WTC11 (cell line): ENCODE results near the gene CAMTA1. TPM values are rescaled to one million over a fixed set of nuclear protein-coding genes. Genes with fewer than 3 reads are reported as not detected.

Experiments
- ATAC-seq: fragments of 200-7000 bp; cut with Tn5 transposase; 2 replicates; pipeline ENCODE4 v1.10.0; 2021; ENCODE audit warnings: mild to moderate bottlenecking, moderate library complexity
- CTCF ChIA-PET: fragments of 300-600 bp; sonication (Branson Sonifier 250); formaldehyde crosslinking; loops from one replicate; lab custom pipeline; 2021; ENCODE audit warnings: antibody characterized with exemption; lab: Charles Lee
- POLR2A ChIA-PET: fragments of 350-600 bp; sonication (Branson Sonifier 250); formaldehyde crosslinking; loops from one replicate; lab custom pipeline; 2021; ENCODE audit warnings: antibody characterized with exemption; lab: Charles Lee
- DNase-seq: peaks from one replicate; pipeline ENCODE4 v3.0.0; 2021; ENCODE audit warnings: low spot score
- H3K27ac Mint-ChIP-seq: 2 replicates; pipeline ENCODE4 v1.8.0; 2021; ENCODE audit warnings: mixed read lengths
- H3K27me3 Mint-ChIP-seq: 2 replicates; pipeline ENCODE4 v1.8.0; 2021; ENCODE audit warnings: low read depth, mild to moderate bottlenecking, moderate library complexity, mixed read lengths
- H3K36me3 Mint-ChIP-seq: 2 replicates; pipeline ENCODE4 v1.8.0; 2021; ENCODE audit warnings: mixed read lengths
- H3K4me1 Mint-ChIP-seq: 2 replicates; pipeline ENCODE4 v1.8.0; 2022; ENCODE audit warnings: mixed read lengths
- H3K4me3 Mint-ChIP-seq: 2 replicates; pipeline ENCODE4 v1.8.0; 2021; ENCODE audit warnings: mild to moderate bottlenecking, moderate library complexity, mixed read lengths
- H3K9me3 Mint-ChIP-seq: 2 replicates; pipeline ENCODE4 v1.8.0; 2021; ENCODE audit warnings: mixed read lengths
- ATF1 ChIP-seq: sonication (generic); formaldehyde crosslinking; IDR thresholded peaks from 2 replicates; pipeline ENCODE4 v1.8.1; 2023; ENCODE audit warnings: mild to moderate bottlenecking, moderate library complexity, missing genetic modification reagents
- CBFB ChIP-seq: sonication (generic); formaldehyde crosslinking; IDR thresholded peaks from 2 replicates; pipeline ENCODE4 v1.8.1; 2022; ENCODE audit warnings: mild to moderate bottlenecking, low read depth, missing genetic modification reagents
- ESRRA ChIP-seq: sonication (generic); formaldehyde crosslinking; IDR thresholded peaks from 2 replicates; pipeline ENCODE4 v1.8.1; 2022; ENCODE audit warnings: mild to moderate bottlenecking, missing genetic modification reagents, borderline replicate concordance
- FOXJ3 ChIP-seq: sonication (generic); formaldehyde crosslinking; IDR thresholded peaks from 2 replicates; pipeline ENCODE4 v1.9.0; 2021; ENCODE audit warnings: missing genetic modification reagents, mild to moderate bottlenecking, borderline replicate concordance
- GTF2I ChIP-seq: fragments of 250-450 bp; sonication (Bioruptor Pico); conservative IDR thresholded peaks from 2 replicates; pipeline ENCODE4 v1.4.0; 2021; ENCODE audit warnings: mild to moderate bottlenecking
- JAZF1 ChIP-seq: fragments of 250-450 bp; sonication (Bioruptor Pico); IDR thresholded peaks from 2 replicates; pipeline ENCODE4 v1.9.0; 2021; ENCODE audit warnings: moderate library complexity, mild to moderate bottlenecking, inconsistent platforms
- OVOL2 ChIP-seq: fragments of 250-450 bp; sonication (Bioruptor Pico); IDR thresholded peaks from 2 replicates; pipeline ENCODE4 v1.9.0; 2021; ENCODE audit warnings: mild to moderate bottlenecking, borderline replicate concordance
- PRRX2 ChIP-seq: fragments of 250-450 bp; sonication (Bioruptor Pico); IDR thresholded peaks from 2 replicates; pipeline ENCODE4 v1.8.0; 2021; ENCODE audit warnings: mild to moderate bottlenecking
- RELA ChIP-seq: sonication (generic); formaldehyde crosslinking; IDR thresholded peaks from 2 replicates; pipeline ENCODE4 v1.8.1; 2022; ENCODE audit warnings: missing genetic modification reagents, mild to moderate bottlenecking, borderline replicate concordance
- SP1 ChIP-seq: sonication (generic); formaldehyde crosslinking; conservative IDR thresholded peaks from 2 replicates; pipeline ENCODE4 v1.8.1; 2022; ENCODE audit warnings: missing genetic modification reagents
- ZNF416 ChIP-seq: fragments of 250-450 bp; sonication (Bioruptor Pico); IDR thresholded peaks from 2 replicates; pipeline ENCODE4 v1.9.0; 2021; ENCODE audit warnings: mild to moderate bottlenecking, inconsistent platforms
- total RNA-seq: library from RNA; stranded (reverse); gene quantifications from 3 replicates; pipeline ENCODE4 v1.2.3, GENCODE V29; 2021
- TF ChIP-seq, protein P1 (sequence below): fragments of 200-600 bp; IDR thresholded peaks from 2 replicates; pipeline ENCODE4 v1.8.0; 2022; ENCODE audit warnings: antibody characterized with exemption
- TF ChIP-seq, protein P2 (sequence below): sonication (generic); formaldehyde crosslinking; IDR thresholded peaks from 2 replicates; pipeline ENCODE4 v1.8.1; 2023; ENCODE audit warnings: mild to moderate bottlenecking, missing genetic modification reagents
- TF ChIP-seq, protein P3 (sequence below): sonication (generic); formaldehyde crosslinking; IDR thresholded peaks from 2 replicates; pipeline ENCODE4 v1.8.1; 2022; ENCODE audit warnings: low read depth, mild to moderate bottlenecking, moderate library complexity, missing genetic modification reagents, borderline replicate concordance
- TF ChIP-seq, protein P4 (sequence below): fragments of 250-450 bp; sonication (Bioruptor Pico); IDR thresholded peaks from 2 replicates; pipeline ENCODE4 v1.9.0; 2021; ENCODE audit warnings: mild to moderate bottlenecking
- TF ChIP-seq, protein P5 (sequence below): fragments of 250-450 bp; sonication (Bioruptor Pico); IDR thresholded peaks from 2 replicates; pipeline ENCODE4 v1.9.0; 2021; ENCODE audit warnings: mild to moderate bottlenecking, borderline replicate concordance
- TF ChIP-seq, protein P6 (sequence below): fragments of 250-450 bp; sonication (Bioruptor Pico); IDR thresholded peaks from 2 replicates; pipeline ENCODE4 v1.9.0; 2021; ENCODE audit warnings: moderate library complexity, mild to moderate bottlenecking, inconsistent platforms, borderline replicate concordance
- TF ChIP-seq, protein P7 (sequence below): sonication (generic); formaldehyde crosslinking; IDR thresholded peaks from 2 replicates; pipeline ENCODE4 v1.8.1; 2022; ENCODE audit warnings: missing genetic modification reagents, borderline replicate concordance
- TF ChIP-seq, protein P8 (sequence below): sonication (generic); formaldehyde crosslinking; IDR thresholded peaks from 2 replicates; pipeline ENCODE4 v1.8.1; 2022; ENCODE audit warnings: mild to moderate bottlenecking, moderate library complexity, missing genetic modification reagents

The CAMTA1 gene
- total RNA-seq, 1 experiment from 2014 or later = 86.4 TPM

DNA sequence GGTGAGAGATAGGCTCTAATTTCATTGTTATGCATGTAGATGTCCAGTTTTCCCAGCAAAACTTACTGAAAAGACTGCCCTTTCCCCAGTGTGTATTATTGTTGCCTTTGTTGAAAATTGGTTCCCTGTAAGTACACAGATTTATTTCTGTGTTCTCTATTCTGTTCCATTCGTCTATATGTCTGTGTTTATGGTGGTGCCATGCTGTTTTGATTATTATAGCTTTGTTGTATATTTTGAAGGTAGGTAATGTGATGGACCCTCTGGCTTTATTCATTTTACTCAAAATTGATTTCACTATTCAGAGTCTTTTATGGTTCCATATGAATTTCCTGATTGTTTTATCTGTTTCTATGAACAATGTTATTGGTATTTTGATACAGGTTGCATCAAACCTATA, 610.0 kb downstream of the CAMTA1 start:
- H3K27ac Mint-ChIP-seq = no peak overlapping the region
- peaks cover 52% of the 10 kb centered on the region for H3K9me3 Mint-ChIP-seq
- CTCF ChIA-PET = no interaction called here
- ATAC-seq (no peak), DNase-seq (no peak)
- H3K4me1 Mint-ChIP-seq = peaks cover 12% of the 10 kb centered on the region
- peaks cover 35% of the 10 kb centered on the region for H3K36me3 Mint-ChIP-seq
- no peak overlapping the region for H3K4me3 Mint-ChIP-seq
- TF ChIP-seq, protein P1, sequence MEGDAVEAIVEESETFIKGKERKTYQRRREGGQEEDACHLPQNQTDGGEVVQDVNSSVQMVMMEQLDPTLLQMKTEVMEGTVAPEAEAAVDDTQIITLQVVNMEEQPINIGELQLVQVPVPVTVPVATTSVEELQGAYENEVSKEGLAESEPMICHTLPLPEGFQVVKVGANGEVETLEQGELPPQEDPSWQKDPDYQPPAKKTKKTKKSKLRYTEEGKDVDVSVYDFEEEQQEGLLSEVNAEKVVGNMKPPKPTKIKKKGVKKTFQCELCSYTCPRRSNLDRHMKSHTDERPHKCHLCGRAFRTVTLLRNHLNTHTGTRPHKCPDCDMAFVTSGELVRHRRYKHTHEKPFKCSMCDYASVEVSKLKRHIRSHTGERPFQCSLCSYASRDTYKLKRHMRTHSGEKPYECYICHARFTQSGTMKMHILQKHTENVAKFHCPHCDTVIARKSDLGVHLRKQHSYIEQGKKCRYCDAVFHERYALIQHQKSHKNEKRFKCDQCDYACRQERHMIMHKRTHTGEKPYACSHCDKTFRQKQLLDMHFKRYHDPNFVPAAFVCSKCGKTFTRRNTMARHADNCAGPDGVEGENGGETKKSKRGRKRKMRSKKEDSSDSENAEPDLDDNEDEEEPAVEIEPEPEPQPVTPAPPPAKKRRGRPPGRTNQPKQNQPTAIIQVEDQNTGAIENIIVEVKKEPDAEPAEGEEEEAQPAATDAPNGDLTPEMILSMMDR = no peak
- TF ChIP-seq, protein P2, sequence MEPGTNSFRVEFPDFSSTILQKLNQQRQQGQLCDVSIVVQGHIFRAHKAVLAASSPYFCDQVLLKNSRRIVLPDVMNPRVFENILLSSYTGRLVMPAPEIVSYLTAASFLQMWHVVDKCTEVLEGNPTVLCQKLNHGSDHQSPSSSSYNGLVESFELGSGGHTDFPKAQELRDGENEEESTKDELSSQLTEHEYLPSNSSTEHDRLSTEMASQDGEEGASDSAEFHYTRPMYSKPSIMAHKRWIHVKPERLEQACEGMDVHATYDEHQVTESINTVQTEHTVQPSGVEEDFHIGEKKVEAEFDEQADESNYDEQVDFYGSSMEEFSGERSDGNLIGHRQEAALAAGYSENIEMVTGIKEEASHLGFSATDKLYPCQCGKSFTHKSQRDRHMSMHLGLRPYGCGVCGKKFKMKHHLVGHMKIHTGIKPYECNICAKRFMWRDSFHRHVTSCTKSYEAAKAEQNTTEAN (CRISPR knock-in tag) = no peak
- TF ChIP-seq ESRRA (no peak), OVOL2 (CRISPR knock-in tag) (no peak), GTF2I (CRISPR knock-in tag) (no peak; the same call in 1 of the 2 replicates), ATF1 (CRISPR knock-in tag) (no peak), PRRX2 (no peak), RELA (CRISPR knock-in tag) (no peak), SP1 (CRISPR knock-in tag) (no peak), FOXJ3 (CRISPR knock-in tag) (no peak), ZNF416 (CRISPR knock-in tag) (no peak), JAZF1 (CRISPR knock-in tag) (no peak), CBFB (no peak)
- TF ChIP-seq, protein P3, sequence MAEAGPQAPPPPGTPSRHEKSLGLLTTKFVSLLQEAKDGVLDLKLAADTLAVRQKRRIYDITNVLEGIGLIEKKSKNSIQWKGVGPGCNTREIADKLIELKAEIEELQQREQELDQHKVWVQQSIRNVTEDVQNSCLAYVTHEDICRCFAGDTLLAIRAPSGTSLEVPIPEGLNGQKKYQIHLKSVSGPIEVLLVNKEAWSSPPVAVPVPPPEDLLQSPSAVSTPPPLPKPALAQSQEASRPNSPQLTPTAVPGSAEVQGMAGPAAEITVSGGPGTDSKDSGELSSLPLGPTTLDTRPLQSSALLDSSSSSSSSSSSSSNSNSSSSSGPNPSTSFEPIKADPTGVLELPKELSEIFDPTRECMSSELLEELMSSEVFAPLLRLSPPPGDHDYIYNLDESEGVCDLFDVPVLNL (CRISPR knock-in tag) = no peak
- TF ChIP-seq, protein P4, sequence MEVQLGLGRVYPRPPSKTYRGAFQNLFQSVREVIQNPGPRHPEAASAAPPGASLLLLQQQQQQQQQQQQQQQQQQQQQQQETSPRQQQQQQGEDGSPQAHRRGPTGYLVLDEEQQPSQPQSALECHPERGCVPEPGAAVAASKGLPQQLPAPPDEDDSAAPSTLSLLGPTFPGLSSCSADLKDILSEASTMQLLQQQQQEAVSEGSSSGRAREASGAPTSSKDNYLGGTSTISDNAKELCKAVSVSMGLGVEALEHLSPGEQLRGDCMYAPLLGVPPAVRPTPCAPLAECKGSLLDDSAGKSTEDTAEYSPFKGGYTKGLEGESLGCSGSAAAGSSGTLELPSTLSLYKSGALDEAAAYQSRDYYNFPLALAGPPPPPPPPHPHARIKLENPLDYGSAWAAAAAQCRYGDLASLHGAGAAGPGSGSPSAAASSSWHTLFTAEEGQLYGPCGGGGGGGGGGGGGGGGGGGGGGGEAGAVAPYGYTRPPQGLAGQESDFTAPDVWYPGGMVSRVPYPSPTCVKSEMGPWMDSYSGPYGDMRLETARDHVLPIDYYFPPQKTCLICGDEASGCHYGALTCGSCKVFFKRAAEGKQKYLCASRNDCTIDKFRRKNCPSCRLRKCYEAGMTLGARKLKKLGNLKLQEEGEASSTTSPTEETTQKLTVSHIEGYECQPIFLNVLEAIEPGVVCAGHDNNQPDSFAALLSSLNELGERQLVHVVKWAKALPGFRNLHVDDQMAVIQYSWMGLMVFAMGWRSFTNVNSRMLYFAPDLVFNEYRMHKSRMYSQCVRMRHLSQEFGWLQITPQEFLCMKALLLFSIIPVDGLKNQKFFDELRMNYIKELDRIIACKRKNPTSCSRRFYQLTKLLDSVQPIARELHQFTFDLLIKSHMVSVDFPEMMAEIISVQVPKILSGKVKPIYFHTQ (CRISPR knock-in tag) = no peak
- TF ChIP-seq, protein P5, sequence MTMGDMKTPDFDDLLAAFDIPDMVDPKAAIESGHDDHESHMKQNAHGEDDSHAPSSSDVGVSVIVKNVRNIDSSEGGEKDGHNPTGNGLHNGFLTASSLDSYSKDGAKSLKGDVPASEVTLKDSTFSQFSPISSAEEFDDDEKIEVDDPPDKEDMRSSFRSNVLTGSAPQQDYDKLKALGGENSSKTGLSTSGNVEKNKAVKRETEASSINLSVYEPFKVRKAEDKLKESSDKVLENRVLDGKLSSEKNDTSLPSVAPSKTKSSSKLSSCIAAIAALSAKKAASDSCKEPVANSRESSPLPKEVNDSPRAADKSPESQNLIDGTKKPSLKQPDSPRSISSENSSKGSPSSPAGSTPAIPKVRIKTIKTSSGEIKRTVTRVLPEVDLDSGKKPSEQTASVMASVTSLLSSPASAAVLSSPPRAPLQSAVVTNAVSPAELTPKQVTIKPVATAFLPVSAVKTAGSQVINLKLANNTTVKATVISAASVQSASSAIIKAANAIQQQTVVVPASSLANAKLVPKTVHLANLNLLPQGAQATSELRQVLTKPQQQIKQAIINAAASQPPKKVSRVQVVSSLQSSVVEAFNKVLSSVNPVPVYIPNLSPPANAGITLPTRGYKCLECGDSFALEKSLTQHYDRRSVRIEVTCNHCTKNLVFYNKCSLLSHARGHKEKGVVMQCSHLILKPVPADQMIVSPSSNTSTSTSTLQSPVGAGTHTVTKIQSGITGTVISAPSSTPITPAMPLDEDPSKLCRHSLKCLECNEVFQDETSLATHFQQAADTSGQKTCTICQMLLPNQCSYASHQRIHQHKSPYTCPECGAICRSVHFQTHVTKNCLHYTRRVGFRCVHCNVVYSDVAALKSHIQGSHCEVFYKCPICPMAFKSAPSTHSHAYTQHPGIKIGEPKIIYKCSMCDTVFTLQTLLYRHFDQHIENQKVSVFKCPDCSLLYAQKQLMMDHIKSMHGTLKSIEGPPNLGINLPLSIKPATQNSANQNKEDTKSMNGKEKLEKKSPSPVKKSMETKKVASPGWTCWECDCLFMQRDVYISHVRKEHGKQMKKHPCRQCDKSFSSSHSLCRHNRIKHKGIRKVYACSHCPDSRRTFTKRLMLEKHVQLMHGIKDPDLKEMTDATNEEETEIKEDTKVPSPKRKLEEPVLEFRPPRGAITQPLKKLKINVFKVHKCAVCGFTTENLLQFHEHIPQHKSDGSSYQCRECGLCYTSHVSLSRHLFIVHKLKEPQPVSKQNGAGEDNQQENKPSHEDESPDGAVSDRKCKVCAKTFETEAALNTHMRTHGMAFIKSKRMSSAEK = no peak
- TF ChIP-seq, protein P6, sequence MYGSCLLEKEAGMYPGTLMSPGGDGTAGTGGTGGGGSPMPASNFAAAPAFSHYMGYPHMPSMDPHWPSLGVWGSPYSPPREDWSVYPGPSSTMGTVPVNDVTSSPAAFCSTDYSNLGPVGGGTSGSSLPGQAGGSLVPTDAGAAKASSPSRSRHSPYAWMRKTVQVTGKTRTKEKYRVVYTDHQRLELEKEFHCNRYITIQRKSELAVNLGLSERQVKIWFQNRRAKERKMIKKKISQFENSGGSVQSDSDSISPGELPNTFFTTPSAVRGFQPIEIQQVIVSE (CRISPR knock-in tag) = no peak
- TF ChIP-seq, protein P7, sequence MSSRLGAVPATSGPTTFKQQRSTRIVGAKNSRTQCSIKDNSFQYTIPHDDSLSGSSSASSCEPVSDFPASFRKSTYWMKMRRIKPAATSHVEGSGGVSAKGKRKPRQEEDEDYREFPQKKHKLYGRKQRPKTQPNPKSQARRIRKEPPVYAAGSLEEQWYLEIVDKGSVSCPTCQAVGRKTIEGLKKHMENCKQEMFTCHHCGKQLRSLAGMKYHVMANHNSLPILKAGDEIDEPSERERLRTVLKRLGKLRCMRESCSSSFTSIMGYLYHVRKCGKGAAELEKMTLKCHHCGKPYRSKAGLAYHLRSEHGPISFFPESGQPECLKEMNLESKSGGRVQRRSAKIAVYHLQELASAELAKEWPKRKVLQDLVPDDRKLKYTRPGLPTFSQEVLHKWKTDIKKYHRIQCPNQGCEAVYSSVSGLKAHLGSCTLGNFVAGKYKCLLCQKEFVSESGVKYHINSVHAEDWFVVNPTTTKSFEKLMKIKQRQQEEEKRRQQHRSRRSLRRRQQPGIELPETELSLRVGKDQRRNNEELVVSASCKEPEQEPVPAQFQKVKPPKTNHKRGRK (CRISPR knock-in tag) = no peak
- TF ChIP-seq, protein P8, sequence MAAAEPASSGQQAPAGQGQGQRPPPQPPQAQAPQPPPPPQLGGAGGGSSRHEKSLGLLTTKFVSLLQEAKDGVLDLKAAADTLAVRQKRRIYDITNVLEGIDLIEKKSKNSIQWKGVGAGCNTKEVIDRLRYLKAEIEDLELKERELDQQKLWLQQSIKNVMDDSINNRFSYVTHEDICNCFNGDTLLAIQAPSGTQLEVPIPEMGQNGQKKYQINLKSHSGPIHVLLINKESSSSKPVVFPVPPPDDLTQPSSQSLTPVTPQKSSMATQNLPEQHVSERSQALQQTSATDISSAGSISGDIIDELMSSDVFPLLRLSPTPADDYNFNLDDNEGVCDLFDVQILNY = no peak
- POLR2A ChIA-PET = no interaction called here
- no peaks in the 10 kb centered on the region for H3K27me3 Mint-ChIP-seq
